C4-2B (cell line): ENCODE measurements around the gene CARMIL1.
"Not testable (repeated sequence)": the region's sequence is repeated elsewhere in the genome, so short reads cannot be mapped to it uniquely, and the experiment has no call there.

ENCODE experiments used
- H3K27ac ChIP-seq: fragments of 450-650 bp; 2 replicates; pipeline ENCODE4 v1.5.1; 2017
- CTCF ChIP-seq: fragments of 450-650 bp; conservative IDR thresholded peaks from 2 replicates; pipeline ENCODE4 v1.5.1; 2017; ENCODE audit warnings: mild to moderate bottlenecking
- ZFX ChIP-seq: fragments of 450-650 bp; IDR thresholded peaks from 2 replicates; pipeline ENCODE4 v1.6.1; 2017

Gene CARMIL1

GRCh38 chr6:25370178-25371036, 91.2 kb downstream of the CARMIL1 start:
- H3K27ac ChIP-seq = no peak overlapping the region
- no peak for TF ChIP-seq ZFX
- no peak for TF ChIP-seq CTCF

- TF ChIP-seq CTCF (no peak), ZFX (no peak)
- H3K27ac ChIP-seq = no peak overlapping the region
These were observed 91.8 kb downstream of the CARMIL1 start for GRCh38 chr6:25371037-25371347.

GRCh38 chr6:25375125-25375524, 96.0 kb downstream of the CARMIL1 start:
- TF ChIP-seq CTCF (no peak), ZFX (no peak)
- no peak overlapping the region for H3K27ac ChIP-seq

GRCh38 chr6:25377664-25378063, 98.5 kb downstream of the CARMIL1 start:
- TF ChIP-seq ZFX (no peak), CTCF (no peak)
- H3K27ac ChIP-seq = no peak overlapping the region

GRCh38 chr6:25381077-25381476, 101.9 kb downstream of the CARMIL1 start:
- TF ChIP-seq ZFX (no peak), CTCF (no peak)
- H3K27ac ChIP-seq = no peak overlapping the region

GRCh38 chr6:25382476-25382875, 103.3 kb downstream of the CARMIL1 start:
- not testable (repeated sequence) for H3K27ac ChIP-seq

GRCh38 chr6:25384234-25384633, 105.1 kb downstream of the CARMIL1 start:
- H3K27ac ChIP-seq = no peak overlapping the region
- no peak for TF ChIP-seq ZFX
- no peak for TF ChIP-seq CTCF

- TF ChIP-seq CTCF (no peak), ZFX (no peak)
- no peak overlapping the region for H3K27ac ChIP-seq
These were observed 105.8 kb downstream of the CARMIL1 start for GRCh38 chr6:25384967-25385366.
